ENCODE measurements around the gene CBX5. TPM values are rescaled to one million over a fixed set of nuclear protein-coding genes. Genes with fewer than 3 reads are reported as not detected.

Gene CBX5
- total and polyA plus RNA-seq, 2 donors (not counting 1 experiment from before 2014, with no cell fraction given), result 27.7 to 64.0 TPM

DNA sequence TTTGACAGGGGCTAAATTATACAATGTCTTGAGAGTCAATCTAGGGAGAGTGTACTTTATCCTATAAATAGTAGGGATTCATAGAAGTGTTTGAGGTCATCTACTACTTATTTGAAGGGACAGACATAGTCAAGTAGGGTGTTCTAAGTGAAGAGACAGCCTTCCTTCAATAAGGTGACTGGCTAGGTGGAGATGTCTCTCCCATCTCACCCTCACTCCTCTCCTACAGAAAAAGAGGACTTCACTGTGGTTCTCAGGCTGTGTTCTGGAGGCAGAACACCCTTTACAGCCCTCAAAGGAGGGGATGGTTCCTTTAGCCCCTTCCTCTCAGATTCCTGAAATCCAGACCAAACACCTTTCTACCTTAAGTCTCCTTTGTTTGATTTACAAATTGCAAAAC lies 23.7 kb upstream of the CBX5 start:
- H4K20me1 ChIP-seq (ENCODE audit: control insufficient read depth, extremely low read depth, insufficient read depth, low read length), result no peaks in the 10 kb centered on the region
- no peak overlapping the region for H2AFZ ChIP-seq (ENCODE audit: low read length)
- TF ChIP-seq CTCF (conservative IDR thresholded peaks at IDR 0.05 in 1 of 2, IDR thresholded peaks at IDR 0.05 in 1 of 2; ENCODE audit: low read depth in 1 of 2, low read length in 2 of 2) (no peak), EZH2 (IDR thresholded peaks at IDR 0.05; ENCODE audit: low read length, missing control alignments) (no peak)
- peaks cover 16% of the 10 kb centered on the region for H3K4me1 ChIP-seq (ENCODE audit: control insufficient read depth, extremely low read depth, insufficient read depth, low read length)
- H3K4me3 ChIP-seq (replicated peaks in 1 of 4; ENCODE audit: control extremely low read depth in 1 of 4, insufficient read depth in 1 of 4, low read depth in 3 of 4, low read length in 4 of 4), result no peak overlapping the region
- H3K9me3 ChIP-seq (ENCODE audit: control insufficient read depth, insufficient read depth, low read depth, low read length), result no peaks in the 10 kb centered on the region
- no peak for DNase-seq (ENCODE audit: low read depth in 2 of 2)
- no peak overlapping the region for H3K9ac ChIP-seq (ENCODE audit: insufficient read depth, low read length)
- no peaks in the 10 kb centered on the region for H3K36me3 ChIP-seq (ENCODE audit: control insufficient read depth, insufficient read depth, low read length)
- H3K27ac ChIP-seq (ENCODE audit: insufficient read depth, low read length), result no peak overlapping the region
- no peak overlapping the region for H3K4me2 ChIP-seq (ENCODE audit: extremely low read depth, insufficient read depth, low read length)
- H3K27me3 ChIP-seq (ENCODE audit: control insufficient read depth, insufficient read depth, low read length), result peaks cover 33% of the 10 kb centered on the region
- H3K79me2 ChIP-seq (ENCODE audit: control insufficient read depth, insufficient read depth, low read length), result no peaks in the 10 kb centered on the region

GRCh38 chr12:54301428-54302048 lies 21.6 kb upstream of the CBX5 start:
- no peak overlapping the region for H3K4me3 ChIP-seq (replicated peaks in 1 of 4; ENCODE audit: control extremely low read depth in 1 of 4, insufficient read depth in 1 of 4, low read depth in 3 of 4, low read length in 4 of 4)
- H3K27me3 ChIP-seq (ENCODE audit: control insufficient read depth, insufficient read depth, low read length), result peaks cover 38% of the 10 kb centered on the region
- no peak overlapping the region for H3K4me2 ChIP-seq (ENCODE audit: extremely low read depth, insufficient read depth, low read length)
- peaks cover 16% of the 10 kb centered on the region for H3K4me1 ChIP-seq (ENCODE audit: control insufficient read depth, extremely low read depth, insufficient read depth, low read length)
- H3K36me3 ChIP-seq (ENCODE audit: control insufficient read depth, insufficient read depth, low read length), result no peaks in the 10 kb centered on the region
- H3K9me3 ChIP-seq (ENCODE audit: control insufficient read depth, insufficient read depth, low read depth, low read length), result no peaks in the 10 kb centered on the region
- TF ChIP-seq CTCF (conservative IDR thresholded peaks at IDR 0.05 in 1 of 2, IDR thresholded peaks at IDR 0.05 in 1 of 2; ENCODE audit: low read depth in 1 of 2, low read length in 2 of 2) (no peak), EZH2 (IDR thresholded peaks at IDR 0.05; ENCODE audit: low read length, missing control alignments) (no peak)
- H2AFZ ChIP-seq (ENCODE audit: low read length), result no peak overlapping the region
- no peak overlapping the region for H3K9ac ChIP-seq (ENCODE audit: insufficient read depth, low read length)
- no peak for DNase-seq (ENCODE audit: low read depth in 2 of 2)
- no peak overlapping the region for H3K27ac ChIP-seq (ENCODE audit: insufficient read depth, low read length)
- H4K20me1 ChIP-seq (ENCODE audit: control insufficient read depth, extremely low read depth, insufficient read depth, low read length), result no peaks in the 10 kb centered on the region
- H3K79me2 ChIP-seq (ENCODE audit: control insufficient read depth, insufficient read depth, low read length), result no peaks in the 10 kb centered on the region

GRCh38 chr12:54300732-54301427 lies 21.0 kb upstream of the CBX5 start, which contains the start of gene NFE2:
NFE2 (minus strand) TSS chr12:54301015; CDS start chr12:54295248, 5,767 bp downstream.
- Histone ChIP-seq H4K20me1 (ENCODE audit: control insufficient read depth, extremely low read depth, insufficient read depth, low read length) (no peaks in the 10 kb centered on the region), H3K36me3 (ENCODE audit: control insufficient read depth, insufficient read depth, low read length) (no peaks in the 10 kb centered on the region), H3K79me2 (ENCODE audit: control insufficient read depth, insufficient read depth, low read length) (no peaks in the 10 kb centered on the region), H3K27me3 (ENCODE audit: control insufficient read depth, insufficient read depth, low read length) (peaks cover 38% of the 10 kb centered on the region), H3K4me2 (ENCODE audit: extremely low read depth, insufficient read depth, low read length) (peak within 1 kb of the TSS; percentile 78), H3K4me1 (ENCODE audit: control insufficient read depth, extremely low read depth, insufficient read depth, low read length) (peaks cover 16% of the 10 kb centered on the region), H3K27ac (ENCODE audit: insufficient read depth, low read length) (no peak within 1 kb of the TSS), H3K4me3 (replicated peaks in 1 of 4; ENCODE audit: control extremely low read depth in 1 of 4, insufficient read depth in 1 of 4, low read depth in 3 of 4, low read length in 4 of 4) (peak within 1 kb of the TSS in 3 of 4 experiments; percentile 14 to 44 (median 26)), H3K9me3 (ENCODE audit: control insufficient read depth, insufficient read depth, low read depth, low read length) (no peaks in the 10 kb centered on the region), H2AFZ (ENCODE audit: low read length) (peak within 1 kb of the TSS; percentile 55), H3K9ac (ENCODE audit: insufficient read depth, low read length) (no peak within 1 kb of the TSS)
- TF ChIP-seq EZH2 (IDR thresholded peaks at IDR 0.05; ENCODE audit: low read length, missing control alignments), result no peak
- peak in 1 of 2 donors; percentile 16 for TF ChIP-seq CTCF (conservative IDR thresholded peaks at IDR 0.05 in 1 of 2, IDR thresholded peaks at IDR 0.05 in 1 of 2; ENCODE audit: low read depth in 1 of 2, low read length in 2 of 2)
- DNase-seq (ENCODE audit: low read depth in 2 of 2), result peak; percentile 68 to 83
